OCI-LY7 (cell line): Measurements from ENCODE around the gene SCLT1. TPM values are rescaled to one million over a fixed set of nuclear protein-coding genes. Genes with fewer than 3 reads are reported as not detected.

Experiments used
- BruUV-seq: library from RNA; stranded (reverse); fragments of 400-500 nt; replicated peaks from 2 replicates; lab custom pipeline; 2021; lab: Mats Ljungman, UMichigan
- CTCF ChIA-PET: fragments of 300-600 bp; sonication (Branson Sonifier 250); formaldehyde crosslinking; loops from one replicate; lab custom pipeline; 2022; ENCODE audit warnings: antibody characterized with exemption; ENCODE audit not compliant: unreplicated experiment; lab: Charles Lee
- POLR2A ChIA-PET: fragments of 300-600 bp; sonication (Branson Sonifier 250); formaldehyde crosslinking; loops from one replicate; lab custom pipeline; 2022; ENCODE audit warnings: antibody characterized with exemption; lab: Charles Lee
- DNase-seq: peaks from one replicate; pipeline ENCODE4 v3.0.0-alpha.2; 2015; ENCODE audit warnings: low spot score
- H2AFZ ChIP-seq: fragments of 200-600 bp; sonication (generic), shearing (Covaris generic); 2 replicates; pipeline ENCODE4 v1.6.1; 2014; ENCODE audit warnings: mild to moderate bottlenecking, antibody characterized with exemption, low read length, moderate library complexity
- H3K27ac ChIP-seq: fragments of 200-600 bp; sonication (generic); 2 replicates; pipeline ENCODE4 v1.5.1; 2014; ENCODE audit warnings: mixed run types, low read depth, mild to moderate bottlenecking, moderate library complexity, low read length, inconsistent platforms; ENCODE audit not compliant: poor library complexity, severe bottlenecking
- H3K36me3 ChIP-seq: fragments of 200-600 bp; sonication (generic); 2 replicates; pipeline ENCODE4 v1.6.1; 2014; ENCODE audit warnings: mild to moderate bottlenecking, antibody characterized with exemption, low read length, moderate library complexity, mixed read lengths; ENCODE audit not compliant: insufficient read depth
- H3K4me1 ChIP-seq: fragments of 200-600 bp; sonication (generic); 2 replicates; pipeline ENCODE4 v1.5.1; 2014; ENCODE audit warnings: mild to moderate bottlenecking, low read length; ENCODE audit not compliant: insufficient read depth, poor library complexity, severe bottlenecking
- H3K4me2 ChIP-seq: fragments of 200-600 bp; sonication (generic); 2 replicates; pipeline ENCODE4 v1.6.1; 2014; ENCODE audit warnings: mild to moderate bottlenecking, low read length
- H3K4me3 ChIP-seq: fragments of 200-600 bp; sonication (generic); 2 replicates; pipeline ENCODE4 v1.5.1; 2014; ENCODE audit warnings: mild to moderate bottlenecking, low read depth, low read length; ENCODE audit not compliant: poor library complexity, severe bottlenecking
- H3K79me2 ChIP-seq: fragments of 200-600 bp; sonication (generic); 2 replicates; pipeline ENCODE4 v1.6.1; 2016; ENCODE audit warnings: low read depth, mild to moderate bottlenecking, low read length, moderate library complexity, mixed read lengths; ENCODE audit not compliant: insufficient read depth
- H3K9me2 ChIP-seq: fragments of 200-600 bp; sonication (generic); 2 replicates; pipeline ENCODE4 v1.6.1; 2016; ENCODE audit warnings: mild to moderate bottlenecking, low read length, mixed read lengths; ENCODE audit not compliant: insufficient read depth
- H3K9me3 ChIP-seq: fragments of 200-600 bp; sonication (generic); 2 replicates; pipeline ENCODE4 v1.6.1; 2014; ENCODE audit warnings: mild to moderate bottlenecking, mixed run types, low read length, mixed read lengths
- H4K20me1 ChIP-seq: fragments of 200-600 bp; sonication (generic); 2 replicates; pipeline ENCODE4 v1.6.1; 2014; ENCODE audit warnings: mild to moderate bottlenecking, antibody characterized with exemption, low read length, moderate library complexity, mixed read lengths; ENCODE audit not compliant: insufficient read depth
- CTCF ChIP-seq: fragments of 200-600 bp; sonication (generic); conservative IDR thresholded peaks from 2 replicates; pipeline ENCODE4 v1.5.1; 2014; ENCODE audit warnings: mild to moderate bottlenecking, antibody characterized with exemption, low read length, moderate library complexity, mixed read lengths
- EZH2phosphoT487 ChIP-seq: fragments of 200-600 bp; sonication (generic); IDR thresholded peaks from 2 replicates; pipeline ENCODE4 v1.6.1; 2018; ENCODE audit warnings: low read depth, borderline replicate concordance, mild to moderate bottlenecking, mixed run types, antibody characterized with exemption, low read length, moderate library complexity, mixed read lengths
- intact Hi-C: fragments of 100-400 bp; cut with micrococcal nuclease; formaldehyde crosslinking; loops from one replicate; pipeline ENCODE4 v1.10.0; 2022; ENCODE audit not compliant: unreplicated experiment
- total RNA-seq, 2 experiments: library from RNA; depleted of rRNA in 1 of 2; stranded (reverse); fragments of >200 nt in 1 of 2; shearing (Covaris generic) in 1 of 2; gene quantifications; 2 replicates each; pipeline ENCODE4 v1.2.3, GENCODE V29; 2014 to 2022

The SCLT1 gene
- total RNA-seq, 2 experiments from 2014 or later: 36.9 to 42.0 TPM

GRCh38 chr4:128980816-128981326 is 112.5 kb downstream of the SCLT1 start:
- H4K20me1 ChIP-seq: no peaks in the 10 kb centered on the region
- BruUV-seq: no TSS peak
- no peaks in the 10 kb centered on the region for H3K4me1 ChIP-seq
- H3K36me3 ChIP-seq: no peaks in the 10 kb centered on the region
- H3K27ac ChIP-seq: no peak overlapping the region
- intact Hi-C loops: no loop called here
- no peaks in the 10 kb centered on the region for H3K9me3 ChIP-seq
- H2AFZ ChIP-seq: no peak overlapping the region
- no peak overlapping the region for H3K4me3 ChIP-seq
- POLR2A ChIA-PET: interaction anchor here (0.6 kb wide), 1 partner anchor 31 kb away, joined by 3 read pairs; no protein-coding TSS in a partner anchor
- CTCF ChIA-PET: no interaction called here
- no peak for DNase-seq
- H3K4me2 ChIP-seq: no peak overlapping the region
- no peaks in the 10 kb centered on the region for H3K79me2 ChIP-seq
- TF ChIP-seq EZH2phosphoT487 (no peak), CTCF (no peak)
- no peaks in the 10 kb centered on the region for H3K9me2 ChIP-seq

- H4K20me1 ChIP-seq: no peaks in the 10 kb centered on the region
- TF ChIP-seq CTCF: no peak
- no peak for TF ChIP-seq EZH2phosphoT487
- intact Hi-C loops: no loop called here
- no peaks in the 10 kb centered on the region for H3K9me2 ChIP-seq
- BruUV-seq: no TSS peak
- CTCF ChIA-PET: no interaction called here
- H3K27ac ChIP-seq: no peak overlapping the region
- H3K4me3 ChIP-seq: no peak overlapping the region
- no peaks in the 10 kb centered on the region for H3K79me2 ChIP-seq
- no peak for DNase-seq
- H3K4me1 ChIP-seq: no peaks in the 10 kb centered on the region
- H3K4me2 ChIP-seq: no peak overlapping the region
- H3K36me3 ChIP-seq: no peaks in the 10 kb centered on the region
- H2AFZ ChIP-seq: no peak overlapping the region
- POLR2A ChIA-PET: no interaction called here
- H3K9me3 ChIP-seq: no peaks in the 10 kb centered on the region
Measured at GRCh38 chr4:128979934-128980333, 113.4 kb downstream of the SCLT1 start.

GRCh38 chr4:128978985-128979384 is 114.4 kb downstream of the SCLT1 start:
- intact Hi-C loops: no loop called here
- no peak overlapping the region for H3K4me3 ChIP-seq
- H4K20me1 ChIP-seq: no peaks in the 10 kb centered on the region
- H3K27ac ChIP-seq: no peak overlapping the region
- TF ChIP-seq CTCF (no peak), EZH2phosphoT487 (no peak)
- H2AFZ ChIP-seq: no peak overlapping the region
- no peaks in the 10 kb centered on the region for H3K4me1 ChIP-seq
- POLR2A ChIA-PET: no interaction called here
- no peaks in the 10 kb centered on the region for H3K9me3 ChIP-seq
- no peak overlapping the region for H3K4me2 ChIP-seq
- H3K79me2 ChIP-seq: no peaks in the 10 kb centered on the region
- no peaks in the 10 kb centered on the region for H3K36me3 ChIP-seq
- BruUV-seq: no TSS peak
- DNase-seq: no peak
- H3K9me2 ChIP-seq: no peaks in the 10 kb centered on the region
- CTCF ChIA-PET: no interaction called here
